ENCODE data around the gene IFT88.

Gene IFT88

GRCh38 chr13:20561741-20562140, 5.2 kb upstream of the IFT88 start:
- TF ChIP-seq ZFP3 (CRISPR knock-in tag; IDR thresholded peaks at IDR 0.05), result no peak
- no peak for TF ChIP-seq ZNF8 (CRISPR knock-in tag; IDR thresholded peaks at IDR 0.05)
- TF ChIP-seq TCF4 (CRISPR knock-in tag; IDR thresholded peaks at IDR 0.05; ENCODE audit: borderline replicate concordance), result no peak
- no peak for TF ChIP-seq TSHZ2 (CRISPR knock-in tag; IDR thresholded peaks at IDR 0.05)
- no peak for TF ChIP-seq ZFP30 (CRISPR knock-in tag; IDR thresholded peaks at IDR 0.05)
- TF ChIP-seq ARNTL (CRISPR knock-in tag; IDR thresholded peaks at IDR 0.05; ENCODE audit: borderline replicate concordance, low read depth), result no peak
- no peak for TF ChIP-seq ISL1 (CRISPR knock-in tag; IDR thresholded peaks at IDR 0.05)
- no peak for TF ChIP-seq ESRRG (CRISPR knock-in tag; IDR thresholded peaks at IDR 0.05)
- no peak for TF ChIP-seq PATZ1 (CRISPR knock-in tag; IDR thresholded peaks at IDR 0.05; ENCODE audit: borderline replicate concordance)
- no peak for TF ChIP-seq PPARA (CRISPR knock-in tag; IDR thresholded peaks at IDR 0.05; ENCODE audit: borderline replicate concordance)
- no peak for TF ChIP-seq SNAI2 (CRISPR knock-in tag; IDR thresholded peaks at IDR 0.05)
- no peak for TF ChIP-seq ZNF70 (CRISPR knock-in tag; IDR thresholded peaks at IDR 0.05)
- TF ChIP-seq CSRNP3 (CRISPR knock-in tag; IDR thresholded peaks at IDR 0.05), result no peak
- no peak for TF ChIP-seq ZC3H10 (CRISPR knock-in tag; IDR thresholded peaks at IDR 0.05)
- no peak for ATAC-seq

GRCh38 chr13:20565115-20565736, 1.7 kb upstream of the IFT88 start:
- TF ChIP-seq ZNF70 (CRISPR knock-in tag; IDR thresholded peaks at IDR 0.05), result no peak
- TF ChIP-seq TCF4 (CRISPR knock-in tag; IDR thresholded peaks at IDR 0.05; ENCODE audit: borderline replicate concordance), result no peak
- no peak for TF ChIP-seq ESRRG (CRISPR knock-in tag; IDR thresholded peaks at IDR 0.05)
- no peak for TF ChIP-seq ZC3H10 (CRISPR knock-in tag; IDR thresholded peaks at IDR 0.05)
- ATAC-seq, result no peak

GRCh38 chr13:20566468-20566897, 474 bp upstream of the IFT88 start:
- peak; percentile 74 for ATAC-seq

GRCh38 chr13:20567881-20568528, 1.0 kb downstream of the IFT88 start:
- TF ChIP-seq ZNF70 (CRISPR knock-in tag; IDR thresholded peaks at IDR 0.05) (no peak), CSDC2 (CRISPR knock-in tag; IDR thresholded peaks at IDR 0.05) (no peak), PATZ1 (CRISPR knock-in tag; IDR thresholded peaks at IDR 0.05; ENCODE audit: borderline replicate concordance) (no peak), GLIS3 (CRISPR knock-in tag; IDR thresholded peaks at IDR 0.05) (no peak), ZNF565 (CRISPR knock-in tag; conservative IDR thresholded peaks at IDR 0.05; ENCODE audit: low read depth) (no peak), PPARA (CRISPR knock-in tag; IDR thresholded peaks at IDR 0.05; ENCODE audit: borderline replicate concordance) (no peak), SNAI2 (CRISPR knock-in tag; IDR thresholded peaks at IDR 0.05) (no peak), TSHZ2 (CRISPR knock-in tag; IDR thresholded peaks at IDR 0.05) (no peak), ARNTL (CRISPR knock-in tag; IDR thresholded peaks at IDR 0.05; ENCODE audit: borderline replicate concordance, low read depth) (no peak)
- no peak for ATAC-seq

More at GRCh38 chr13:20566468-20566897, 474 bp upstream of the IFT88 start:
- TF ChIP-seq SNAI2 (CRISPR knock-in tag; IDR thresholded peaks at IDR 0.05), result no peak
